Heart left ventricle (tissue), 13 donors: Measurements from ENCODE around the gene LMLN.

Experiments
- POLR2A ChIP-seq, 2 donors: fragments of 450-650 bp; IDR thresholded peaks; one replicate each; pipeline ENCODE4 v1.6.1; 2017; ENCODE audit warnings: antibody characterized with exemption in 2 of 2, mild to moderate bottlenecking in 2 of 2, moderate library complexity in 2 of 2
- TF ChIP-seq, protein P1 (sequence below), 12 donors: fragments of 200-600 bp; sonication (generic) in 4 of 12; IDR thresholded peaks; one replicate each; pipeline versions ENCODE4 v1.5.0 to v1.8.0; 2018 to 2022; ENCODE audit warnings: antibody characterized with exemption in 12 of 12, mild to moderate bottlenecking in 5 of 12
- donor health status: ischemic (EF 13 %, LVEDD 7.1; RV severe dilation, severe dysfunction).
- donor health status: DM: no; HTN: yes; CAD: no.
- donor health status: DM: no; HTN: no; CAD: no.
- donor health status: ischemic (EF 25% LVEDD 6.9; RV normal size, moderate dysfunction).
- donor health status: ischemic (EF 25% LVEDD 5.7; RV mildly dilated, moderate dysfunction).
- donor health status: ischemic (EF 35%, LVEDD 5.7; RV mildly dilated, moderate dysfunction).
- donor health status: nonischemic (EF 11% LVEDD 7.7; RV severe dilation, severe dysfunction).
- donor health status: DM: yes; HTN: yes; CAD: no.
- donor health status: PGD.
- donor health status: ischemic (EF 29% LVEDD 5.4; RV normal size, mild dysfunction).
- donor health status: nonischemic (EF 23%, LVEDD 6.1; RV moderate dilation, normal function).

DNA sequence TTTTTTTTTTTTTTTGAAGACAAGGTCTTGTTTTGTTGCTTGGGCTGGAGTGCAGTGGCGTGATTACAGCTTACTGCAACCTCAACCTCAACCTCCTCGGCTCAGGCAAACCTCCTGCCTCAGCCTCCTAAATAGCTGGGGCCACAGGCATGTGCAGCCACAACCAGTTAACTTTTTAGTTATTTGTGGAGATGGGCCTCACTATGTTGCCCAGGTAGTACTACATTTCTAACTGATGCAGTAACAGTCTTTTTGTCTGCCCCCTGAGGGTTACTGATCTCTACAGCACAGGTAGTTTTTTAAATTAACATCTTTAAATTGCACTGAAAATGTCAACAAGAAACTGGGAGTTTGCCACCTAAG is 3.4 kb upstream of the LMLN start:
- TF ChIP-seq, protein P1, sequence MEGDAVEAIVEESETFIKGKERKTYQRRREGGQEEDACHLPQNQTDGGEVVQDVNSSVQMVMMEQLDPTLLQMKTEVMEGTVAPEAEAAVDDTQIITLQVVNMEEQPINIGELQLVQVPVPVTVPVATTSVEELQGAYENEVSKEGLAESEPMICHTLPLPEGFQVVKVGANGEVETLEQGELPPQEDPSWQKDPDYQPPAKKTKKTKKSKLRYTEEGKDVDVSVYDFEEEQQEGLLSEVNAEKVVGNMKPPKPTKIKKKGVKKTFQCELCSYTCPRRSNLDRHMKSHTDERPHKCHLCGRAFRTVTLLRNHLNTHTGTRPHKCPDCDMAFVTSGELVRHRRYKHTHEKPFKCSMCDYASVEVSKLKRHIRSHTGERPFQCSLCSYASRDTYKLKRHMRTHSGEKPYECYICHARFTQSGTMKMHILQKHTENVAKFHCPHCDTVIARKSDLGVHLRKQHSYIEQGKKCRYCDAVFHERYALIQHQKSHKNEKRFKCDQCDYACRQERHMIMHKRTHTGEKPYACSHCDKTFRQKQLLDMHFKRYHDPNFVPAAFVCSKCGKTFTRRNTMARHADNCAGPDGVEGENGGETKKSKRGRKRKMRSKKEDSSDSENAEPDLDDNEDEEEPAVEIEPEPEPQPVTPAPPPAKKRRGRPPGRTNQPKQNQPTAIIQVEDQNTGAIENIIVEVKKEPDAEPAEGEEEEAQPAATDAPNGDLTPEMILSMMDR (IDR thresholded peaks at IDR 0.05) = no peak
- TF ChIP-seq POLR2A (IDR thresholded peaks at IDR 0.05) = no peak
